ENCODE measurements around the gene TRAM2. TPM values are rescaled to one million over a fixed set of nuclear protein-coding genes. Genes with fewer than 3 reads are reported as not detected.

Gene TRAM2
- total and polyA plus RNA-seq, 2 of the 8 experiments (the other 6 are each of a cell fraction or from before 2014, with no cell fraction given): 9.0 to 21.4 TPM

DNA sequence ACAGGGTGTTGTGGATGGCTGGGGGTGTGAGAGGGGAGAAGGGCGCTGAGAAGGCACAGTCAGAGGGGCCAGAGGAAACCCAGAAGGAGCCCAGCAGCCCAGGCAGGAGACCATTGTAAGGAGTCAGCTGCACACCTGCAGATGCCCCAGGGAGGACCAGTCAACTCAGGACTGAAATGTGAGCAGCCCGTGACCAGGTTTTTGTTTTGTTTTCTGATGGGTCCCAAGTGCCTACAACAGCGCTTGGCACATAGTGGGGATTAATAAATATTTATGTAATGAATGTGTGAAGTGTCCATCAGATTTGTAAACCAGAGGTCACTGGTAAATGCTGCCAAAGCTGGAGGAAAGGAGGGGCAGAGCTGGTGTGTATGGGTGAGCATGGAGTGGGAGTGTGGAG is 30.2 kb downstream of the TRAM2 start (continued):
- TF ChIP-seq, protein P1, sequence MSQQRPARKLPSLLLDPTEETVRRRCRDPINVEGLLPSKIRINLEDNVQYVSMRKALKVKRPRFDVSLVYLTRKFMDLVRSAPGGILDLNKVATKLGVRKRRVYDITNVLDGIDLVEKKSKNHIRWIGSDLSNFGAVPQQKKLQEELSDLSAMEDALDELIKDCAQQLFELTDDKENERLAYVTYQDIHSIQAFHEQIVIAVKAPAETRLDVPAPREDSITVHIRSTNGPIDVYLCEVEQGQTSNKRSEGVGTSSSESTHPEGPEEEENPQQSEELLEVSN (IDR thresholded peaks at IDR 0.05): no peak
- TF ChIP-seq CTBP2 (IDR thresholded peaks at IDR 0.05; ENCODE audit: borderline replicate concordance, insufficient read depth, insufficient read length, low read length): no peak
- TF ChIP-seq SP4 (IDR thresholded peaks at IDR 0.05; ENCODE audit: low read length): no peak
